GM18873 (cell line): ENCODE results near the gene FBN1.

Experiments
- ATAC-seq: cut with Tn5 transposase; IDR thresholded peaks from one replicate; pipeline ENCODE4 v1.9.1; 2021; ENCODE audit warnings: mild to moderate bottlenecking, moderate library complexity, moderate number of reproducible peaks; ENCODE audit not compliant: unreplicated experiment, low FRiP score

Gene FBN1

GRCh38 chr15:48447058-48447457 lies 198.5 kb downstream of the FBN1 start:
- ATAC-seq = no peak

- no peak for ATAC-seq
Observed at GRCh38 chr15:48442011-48442410, 203.5 kb downstream of the FBN1 start.

GRCh38 chr15:48440084-48440483 lies 205.4 kb downstream of the FBN1 start:
- ATAC-seq = no peak

- ATAC-seq = no peak
Observed at GRCh38 chr15:48437178-48437577, 208.3 kb downstream of the FBN1 start.

- ATAC-seq = no peak
Observed at GRCh38 chr15:48435321-48435720, 210.2 kb downstream of the FBN1 start.

- ATAC-seq = no peak
Observed at GRCh38 chr15:48433226-48433886, 212.2 kb downstream of the FBN1 start.

- no peak for ATAC-seq
Observed at GRCh38 chr15:48432688-48433087, 212.8 kb downstream of the FBN1 start.

GRCh38 chr15:48427960-48428547 lies 217.5 kb downstream of the FBN1 start:
- no peak for ATAC-seq

- ATAC-seq = no peak
Observed at GRCh38 chr15:48427479-48427878, 218.0 kb downstream of the FBN1 start.

GRCh38 chr15:48426941-48427340 lies 218.6 kb downstream of the FBN1 start:
- ATAC-seq = no peak

GRCh38 chr15:48426044-48426443 lies 219.5 kb downstream of the FBN1 start:
- no peak for ATAC-seq

GRCh38 chr15:48425051-48425450 lies 220.5 kb downstream of the FBN1 start:
- ATAC-seq = no peak

- no peak for ATAC-seq
Observed at GRCh38 chr15:48423896-48424475, 221.5 kb downstream of the FBN1 start.

GRCh38 chr15:48423342-48423741 lies 222.2 kb downstream of the FBN1 start:
- ATAC-seq = no peak

GRCh38 chr15:48422401-48422800 lies 223.1 kb downstream of the FBN1 start:
- ATAC-seq = no peak

- ATAC-seq = no peak
Observed at GRCh38 chr15:48421362-48421761, 224.1 kb downstream of the FBN1 start.

- ATAC-seq = no peak
Observed at GRCh38 chr15:48419896-48420295, 225.6 kb downstream of the FBN1 start.

GRCh38 chr15:48418343-48418742 lies 227.2 kb downstream of the FBN1 start:
- no peak for ATAC-seq

GRCh38 chr15:48416301-48416700 lies 229.2 kb downstream of the FBN1 start:
- ATAC-seq = no peak

- ATAC-seq = no peak
Observed at GRCh38 chr15:48415036-48415886, 230.2 kb downstream of the FBN1 start.

GRCh38 chr15:48414015-48414414 lies 231.5 kb downstream of the FBN1 start:
- no peak for ATAC-seq
